HG03571 (cell line): ENCODE results near the gene NTHL1.

Experiments
- ATAC-seq: cut with Tn5 transposase; IDR thresholded peaks from one replicate; pipeline ENCODE4 v1.9.1; 2021; ENCODE audit not compliant: unreplicated experiment

Gene NTHL1

GRCh38 chr16:2066139-2066538 lies 18.5 kb upstream of the NTHL1 start:
- ATAC-seq, result no peak

GRCh38 chr16:2064368-2064945 lies 16.8 kb upstream of the NTHL1 start:
- no peak for ATAC-seq

DNA sequence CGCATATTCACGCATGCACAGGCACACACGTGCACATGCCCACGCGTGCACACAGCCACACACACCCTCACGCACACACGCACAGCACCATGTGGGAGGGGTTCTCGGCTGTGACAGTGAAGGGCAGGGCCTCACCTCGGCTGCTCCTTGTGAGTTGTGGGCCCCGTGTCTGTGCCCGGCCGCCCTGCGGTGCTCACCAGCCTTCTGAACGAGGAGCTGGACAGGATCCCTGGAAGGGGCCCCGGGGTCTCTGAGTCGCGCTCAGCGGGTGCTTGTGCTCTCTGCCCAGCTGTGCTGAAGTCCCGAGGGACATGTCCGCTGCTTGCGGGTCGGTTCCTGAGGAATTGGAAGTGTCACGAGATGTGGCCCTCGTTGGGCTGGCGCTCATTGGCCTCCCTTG lies 16.2 kb upstream of the NTHL1 start:
- ATAC-seq, result no peak

DNA sequence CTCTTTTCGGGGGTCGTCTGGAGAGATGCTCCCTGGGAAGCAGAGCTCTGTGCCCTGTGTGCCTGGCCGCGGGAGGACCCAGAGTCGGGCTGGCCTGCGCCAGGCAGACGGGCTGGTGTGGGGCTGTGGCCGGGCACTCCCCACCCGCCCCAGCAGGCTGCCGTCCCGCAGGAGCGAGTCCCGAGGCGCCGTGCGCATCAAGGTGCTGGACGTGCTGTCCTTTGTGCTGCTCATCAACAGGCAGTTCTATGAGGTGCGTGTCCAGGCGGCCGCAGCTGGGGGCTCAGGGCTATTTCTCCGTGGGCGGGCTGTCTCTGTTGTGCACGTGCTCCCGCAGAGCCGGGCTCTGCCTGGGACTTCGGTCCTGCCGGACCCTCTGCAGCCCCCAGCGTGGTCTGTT lies 15.2 kb upstream of the NTHL1 start:
- ATAC-seq, result no peak

- ATAC-seq, result no peak
Observed at GRCh38 chr16:2061526-2061925, 13.9 kb upstream of the NTHL1 start.

- no peak for ATAC-seq
Observed at GRCh38 chr16:2061023-2061422, 13.4 kb upstream of the NTHL1 start.

DNA sequence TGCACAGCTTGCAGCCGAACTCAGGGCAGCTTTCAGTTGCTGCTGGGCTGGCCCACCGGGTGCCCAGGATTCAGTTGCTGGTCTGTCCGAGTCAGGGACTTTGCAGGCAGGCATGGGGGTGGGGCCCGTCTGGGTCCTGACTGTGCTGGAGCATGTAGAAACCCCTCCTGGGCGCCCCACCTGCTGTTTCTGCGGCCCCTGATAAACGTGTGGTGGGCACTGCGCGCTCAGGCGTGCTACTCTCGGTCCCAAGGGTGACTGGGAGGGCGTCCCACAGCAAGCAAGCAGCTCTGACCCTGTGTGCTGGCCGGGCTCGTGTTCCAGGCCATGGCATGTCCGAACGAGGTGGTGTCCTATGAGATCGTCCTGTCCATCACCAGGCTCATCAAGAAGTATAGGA lies 12.7 kb upstream of the NTHL1 start:
- no peak for ATAC-seq

GRCh38 chr16:2058872-2059271 lies 11.2 kb upstream of the NTHL1 start:
- ATAC-seq, result no peak

GRCh38 chr16:2058420-2058819 lies 10.8 kb upstream of the NTHL1 start:
- no peak for ATAC-seq

- no peak for ATAC-seq
Observed at GRCh38 chr16:2057438-2057837, 9.8 kb upstream of the NTHL1 start.

DNA sequence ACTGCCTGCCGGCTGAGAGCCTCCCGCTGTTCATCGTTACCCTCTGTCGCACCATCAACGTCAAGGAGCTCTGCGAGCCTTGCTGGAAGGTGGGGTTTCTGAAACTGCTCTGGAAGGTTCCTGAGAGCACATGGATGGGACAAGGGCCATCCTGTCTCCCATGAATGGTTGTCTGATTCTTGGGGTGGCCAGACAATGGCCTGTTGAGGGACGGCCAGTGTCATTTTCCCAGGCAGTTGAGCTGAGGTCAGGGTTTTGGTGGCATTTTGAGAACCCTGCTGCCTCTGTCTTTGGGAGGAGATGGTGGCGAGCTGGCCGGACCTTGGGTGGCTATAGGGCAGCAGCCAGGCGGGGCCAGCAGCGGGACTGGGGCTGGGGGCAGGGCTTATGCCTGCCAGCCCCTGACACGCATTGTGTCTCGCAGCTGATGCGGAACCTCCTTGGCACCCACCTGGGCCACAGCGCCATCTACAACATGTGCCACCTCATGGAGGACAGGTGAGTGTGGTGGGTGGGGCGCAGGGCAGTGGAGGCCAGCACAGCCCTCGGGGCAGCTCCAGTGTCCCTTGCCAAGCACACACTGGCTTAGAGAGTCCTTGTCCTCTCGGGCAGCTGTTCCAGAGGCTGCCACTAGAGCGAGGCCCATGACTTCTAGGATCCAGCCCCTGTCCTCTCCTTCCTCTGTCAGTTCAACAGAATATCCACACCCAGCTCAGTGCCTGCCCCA lies 9.2 kb upstream of the NTHL1 start:
- ATAC-seq, result no peak

- no peak for ATAC-seq
Observed at GRCh38 chr16:2056077-2056476, 8.4 kb upstream of the NTHL1 start.

DNA sequence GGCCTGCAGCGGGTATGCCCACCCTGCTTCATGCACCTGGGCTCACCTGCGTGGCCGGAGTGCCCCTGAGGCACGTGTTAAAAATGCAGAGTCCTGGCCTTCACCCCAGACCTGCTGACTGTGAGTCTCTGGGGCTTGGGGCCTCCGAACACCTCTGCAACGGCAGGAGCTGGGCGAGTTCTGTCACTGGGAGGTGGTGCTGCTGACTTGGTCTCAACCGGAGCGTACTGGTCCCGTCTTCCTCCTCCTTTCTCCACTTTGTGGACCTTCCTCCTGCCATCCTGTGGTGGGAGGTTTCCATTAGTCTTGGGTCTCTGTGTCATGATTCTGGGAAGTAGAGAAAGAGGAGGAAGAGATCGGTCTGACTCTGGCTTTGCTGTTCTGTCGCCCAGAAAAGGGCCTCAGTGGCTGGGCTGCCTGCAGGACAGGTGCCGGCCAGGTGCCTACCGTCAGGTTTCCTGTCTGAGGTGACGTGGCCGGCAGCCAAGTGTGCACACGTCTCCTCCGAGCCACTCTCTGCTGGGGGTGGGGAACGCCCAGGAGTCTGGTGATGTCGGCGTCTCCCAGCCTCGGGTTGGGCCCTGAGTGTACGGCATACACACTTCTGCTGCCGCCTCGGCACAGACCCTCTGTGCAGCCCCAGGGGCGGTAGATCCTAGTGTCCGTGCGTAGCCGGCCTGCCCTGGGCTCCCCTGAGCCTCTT lies 7.1 kb upstream of the NTHL1 start:
- no peak for ATAC-seq

DNA sequence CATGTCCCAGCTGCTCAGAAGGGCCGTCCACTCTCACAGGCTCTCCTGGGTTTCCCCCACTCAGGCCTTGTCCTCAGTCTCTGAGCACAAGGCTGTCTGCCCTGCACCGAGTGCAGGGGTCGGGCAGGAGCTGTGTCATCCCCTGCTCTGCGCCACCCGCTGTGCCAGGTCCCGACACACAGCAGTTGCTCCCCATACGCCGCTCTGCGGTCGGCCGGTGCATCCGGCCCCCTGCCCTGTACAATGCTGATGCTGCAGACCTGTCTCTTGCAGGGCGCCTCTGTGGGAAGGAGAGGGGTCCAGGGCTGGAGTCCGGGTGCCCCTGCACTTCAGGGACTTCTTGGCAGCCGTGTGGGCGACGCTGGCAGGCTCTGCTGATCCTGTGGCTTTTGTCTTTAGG lies 6.3 kb upstream of the NTHL1 start:
- ATAC-seq, result no peak

DNA sequence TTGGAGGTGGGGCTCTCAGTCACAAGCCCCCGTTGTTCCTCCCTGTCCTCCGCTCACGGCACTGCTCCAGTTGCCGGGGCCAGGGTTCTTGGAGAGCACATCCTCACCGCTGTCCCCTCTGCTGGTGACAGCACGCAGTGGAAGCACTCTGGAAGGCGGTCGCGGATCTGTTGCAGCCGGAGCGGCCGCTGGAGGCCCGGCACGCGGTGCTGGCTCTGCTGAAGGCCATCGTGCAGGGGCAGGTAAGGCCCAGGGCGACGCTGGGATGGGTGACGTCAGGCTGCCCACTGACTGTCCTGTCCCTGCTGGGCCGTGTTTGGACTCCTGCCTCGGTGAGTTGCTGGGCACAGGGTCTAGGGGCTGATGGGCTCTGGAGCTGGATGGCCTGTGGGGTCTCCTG lies 5.6 kb upstream of the NTHL1 start:
- ATAC-seq, result no peak

DNA sequence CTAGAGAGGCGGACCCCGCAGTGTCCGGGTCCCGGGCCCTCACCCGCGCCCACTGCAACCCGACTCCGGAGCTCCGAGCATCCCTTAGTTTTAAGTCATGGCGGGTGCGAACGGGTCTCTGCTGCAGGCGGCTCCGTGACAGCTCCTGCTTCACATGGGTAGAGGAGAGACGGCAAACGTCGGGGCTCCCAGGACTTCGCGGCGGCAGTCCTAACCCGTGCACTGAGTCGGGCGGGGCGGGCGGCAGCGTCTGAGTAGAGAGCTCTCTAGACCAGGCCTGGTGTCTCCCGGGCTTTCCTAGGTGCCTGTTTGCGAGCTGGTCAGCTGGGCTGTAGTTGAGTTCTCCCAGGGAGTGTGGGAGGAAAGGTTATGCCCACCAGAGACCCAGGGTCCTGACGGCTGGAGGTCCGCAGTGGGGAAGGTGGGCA lies 496 bp upstream of the NTHL1 start:
- ATAC-seq, result no peak

DNA sequence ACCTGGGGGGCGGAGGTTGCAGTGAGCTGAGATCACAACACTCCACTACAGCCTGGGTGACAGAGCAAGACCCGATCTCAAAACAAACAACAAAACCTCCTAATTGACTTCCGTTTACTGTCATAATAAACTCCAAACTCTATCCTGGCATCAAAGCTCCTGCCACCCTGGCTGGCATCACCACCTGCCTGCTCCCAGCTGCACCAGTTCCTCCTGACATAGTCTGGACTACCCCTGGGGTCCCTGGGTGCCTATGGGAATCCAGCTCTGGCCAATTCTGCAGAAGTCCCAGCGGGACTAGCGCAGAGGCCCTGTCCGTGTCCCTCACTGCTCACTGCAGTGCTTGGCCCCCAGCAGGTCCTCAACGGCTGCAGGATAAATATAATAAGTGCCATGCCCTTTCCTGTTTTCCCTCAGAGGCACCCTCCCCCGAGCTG lies 723 bp downstream of the NTHL1 start:
- ATAC-seq, result peak; percentile 7

DNA sequence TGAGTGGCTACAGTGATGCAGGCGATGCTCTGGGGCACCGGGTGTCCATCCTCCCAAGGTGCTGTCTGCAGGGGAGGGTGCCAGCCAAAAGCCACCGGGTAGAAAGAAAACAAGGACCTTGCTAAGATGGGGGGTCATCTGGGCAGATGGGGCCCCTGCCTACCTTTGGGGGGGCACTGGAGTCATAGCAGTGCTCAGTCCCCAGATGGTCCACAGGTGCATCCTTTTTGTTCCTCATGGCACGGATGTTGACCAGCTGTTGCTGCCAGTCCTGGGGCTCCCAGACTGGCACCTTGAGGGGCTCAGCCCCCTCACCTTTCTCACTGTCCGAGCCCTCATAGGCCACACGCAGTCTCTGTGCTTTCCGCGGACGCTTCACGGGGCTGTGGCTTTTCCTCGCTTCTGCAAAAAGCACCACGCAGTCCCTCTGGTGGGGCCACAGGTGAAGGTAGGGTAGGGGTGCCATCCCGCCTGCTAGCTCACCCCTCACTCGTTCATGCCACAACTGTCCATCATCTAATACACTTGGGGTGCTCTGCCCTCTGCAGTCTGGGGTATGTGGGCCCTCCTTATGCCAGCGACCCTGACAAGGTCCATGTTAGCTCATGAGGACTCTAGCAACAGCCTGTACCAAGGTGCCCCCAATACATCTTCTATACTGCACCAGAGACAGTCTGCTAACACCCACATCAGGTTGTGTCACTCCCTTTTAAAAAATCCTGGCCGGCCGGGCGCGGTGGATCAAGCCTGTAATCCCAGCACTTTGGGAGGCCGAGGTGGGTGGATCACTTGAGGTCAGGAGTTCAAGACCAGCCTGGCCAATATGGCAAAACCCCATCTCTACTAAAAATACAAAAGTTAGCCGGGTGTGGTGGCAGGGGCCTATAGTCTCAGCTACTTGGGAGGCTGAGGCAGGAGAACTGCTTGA lies 1.4 kb downstream of the NTHL1 start:
- no peak for ATAC-seq

GRCh38 chr16:2044541-2044940 lies 3.1 kb downstream of the NTHL1 start:
- no peak for ATAC-seq

GRCh38 chr16:2043667-2044451 lies 3.8 kb downstream of the NTHL1 start:
- ATAC-seq, result no peak
